Measurements from ENCODE around the gene PLEKHH2.

Gene PLEKHH2

DNA sequence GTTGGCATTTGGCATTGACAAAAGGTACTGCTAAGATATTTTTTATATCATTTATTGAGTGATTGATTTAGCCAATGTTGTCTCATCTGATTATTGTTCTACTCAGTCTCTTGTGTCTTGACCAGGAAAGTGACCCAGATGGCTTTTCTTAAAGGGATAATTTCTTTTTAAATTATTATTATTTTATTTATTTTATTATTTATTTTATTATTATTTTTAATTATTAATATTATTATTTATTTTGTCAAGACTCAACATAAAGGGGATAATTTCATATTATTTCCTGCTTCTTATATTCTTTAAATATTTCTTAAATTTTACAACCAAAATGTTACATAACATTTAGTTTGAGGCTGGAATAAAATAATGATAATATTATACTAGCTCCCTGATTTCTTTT lies 163.8 kb downstream of the PLEKHH2 start:
- DNase-seq (ENCODE audit: insufficient read length, low spot score) (no peak), FAIRE-seq (no peak)

DNA sequence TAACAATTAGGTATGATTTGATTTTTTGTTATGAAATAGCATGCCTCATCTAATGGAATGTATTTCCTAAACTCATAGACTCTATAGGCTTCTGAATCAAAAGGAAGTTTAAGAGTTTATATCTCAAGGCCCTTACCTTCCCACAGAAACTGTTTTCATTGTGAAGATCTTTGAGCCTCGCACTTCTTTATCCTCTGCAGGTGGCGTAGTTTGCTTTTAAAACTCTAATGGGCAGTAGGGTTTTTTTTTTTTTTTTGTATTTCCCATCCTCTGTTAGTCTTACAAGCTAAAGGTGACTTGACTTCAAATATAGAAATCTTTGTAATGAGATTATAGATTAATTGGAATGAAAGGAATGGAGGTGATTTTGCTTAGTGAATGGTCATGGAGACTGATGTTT lies 165.1 kb downstream of the PLEKHH2 start:
- FAIRE-seq (no peak), DNase-seq (ENCODE audit: insufficient read length, low spot score) (no peak)

DNA sequence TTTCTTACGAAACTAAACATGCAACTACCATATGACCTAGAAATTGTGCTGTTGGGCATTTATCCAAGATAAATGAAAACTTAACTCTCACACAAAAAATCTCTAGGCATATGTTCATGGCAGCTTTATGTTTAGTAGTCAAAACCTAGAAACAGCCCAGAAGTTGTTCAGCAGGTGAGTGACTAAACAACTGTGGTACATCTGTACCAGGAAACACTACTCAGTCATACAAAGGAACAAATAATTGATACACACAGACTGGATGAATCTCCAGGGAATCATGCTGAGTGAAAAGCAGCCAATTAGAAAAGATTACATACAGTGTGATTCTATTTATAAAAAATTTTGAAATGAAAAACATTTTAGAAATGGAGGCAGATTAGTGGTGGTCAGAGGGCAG lies 166.1 kb downstream of the PLEKHH2 start:
- DNase-seq (ENCODE audit: insufficient read length, low spot score) (no peak), FAIRE-seq (no peak)

DNA sequence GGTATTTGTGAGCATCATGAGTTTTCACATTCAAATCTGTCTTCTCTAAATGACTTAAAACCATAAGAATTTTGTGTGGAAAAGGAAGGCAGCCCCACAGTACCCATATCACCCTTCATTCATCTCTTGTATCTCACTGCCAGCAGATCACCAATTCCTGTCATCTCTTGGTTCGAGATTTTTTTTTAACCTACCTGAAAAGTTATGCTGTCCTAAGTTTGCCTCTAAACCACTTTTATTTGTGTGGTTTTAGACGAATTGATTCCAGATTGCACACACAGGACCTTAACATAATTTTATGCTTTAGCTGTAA lies 169.6 kb downstream of the PLEKHH2 start:
- FAIRE-seq (no peak), DNase-seq (ENCODE audit: insufficient read length, low spot score) (no peak)

DNA sequence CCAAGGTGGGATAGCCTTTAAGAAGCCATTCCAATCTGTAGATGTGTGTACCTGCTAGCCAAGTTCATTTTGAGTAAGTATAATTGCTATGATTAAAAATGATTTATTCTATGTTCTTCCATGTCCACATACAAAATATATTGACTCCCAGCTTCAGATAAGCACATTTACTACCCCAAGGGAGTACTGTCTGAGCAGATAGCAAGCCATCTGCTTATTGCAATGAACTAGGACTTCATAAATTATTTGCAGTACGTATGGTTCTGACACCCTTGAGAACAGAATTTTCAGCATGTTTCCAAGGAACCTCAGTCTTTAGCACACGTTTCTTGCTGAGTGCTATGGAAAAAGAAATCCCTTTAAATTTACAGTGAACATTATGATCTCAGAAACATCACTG lies 173.4 kb downstream of the PLEKHH2 start:
- FAIRE-seq (no peak), DNase-seq (ENCODE audit: insufficient read length, low spot score) (no peak)

DNA sequence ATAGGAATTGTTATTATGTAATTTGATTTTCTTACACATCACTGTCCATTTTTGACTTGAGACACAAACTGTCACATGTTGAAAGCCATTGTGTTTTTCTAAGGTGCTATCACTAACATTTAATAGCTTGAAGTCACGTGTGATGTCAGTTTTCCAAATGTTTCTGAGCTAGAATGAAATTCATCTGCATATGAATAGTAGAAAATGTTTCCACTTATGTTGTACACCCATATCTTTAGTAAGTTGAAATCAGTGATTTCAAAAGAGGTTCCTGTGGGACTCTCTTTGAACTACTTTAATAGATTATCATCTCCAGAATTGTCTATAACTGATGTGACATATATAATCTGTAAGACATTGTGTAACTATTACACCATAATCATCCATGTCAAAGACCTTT lies 173.8 kb downstream of the PLEKHH2 start:
- FAIRE-seq (peak; percentile 52), DNase-seq (ENCODE audit: insufficient read length, low spot score) (no peak)

DNA sequence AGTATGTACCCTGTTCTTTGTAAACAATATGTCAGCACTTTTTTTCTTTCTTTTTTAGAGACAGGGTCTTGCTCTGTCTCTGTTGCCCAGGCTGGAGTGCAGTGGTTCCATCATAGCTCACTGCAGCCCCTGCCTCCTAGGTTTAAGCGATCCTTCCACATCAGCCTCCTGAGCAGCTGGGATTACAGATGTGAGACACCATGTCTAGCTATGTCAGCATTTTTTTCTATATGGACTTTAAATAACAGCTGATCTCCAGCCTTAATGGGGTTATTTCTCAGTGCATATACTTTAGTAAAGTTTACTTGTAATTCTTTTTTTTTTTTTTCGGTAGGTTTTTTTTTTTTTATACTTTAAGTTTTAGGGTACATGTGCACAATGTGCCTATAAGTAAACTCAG lies 174.9 kb downstream of the PLEKHH2 start:
- FAIRE-seq: no peak
- no peak for DNase-seq (ENCODE audit: insufficient read length, low spot score)

DNA sequence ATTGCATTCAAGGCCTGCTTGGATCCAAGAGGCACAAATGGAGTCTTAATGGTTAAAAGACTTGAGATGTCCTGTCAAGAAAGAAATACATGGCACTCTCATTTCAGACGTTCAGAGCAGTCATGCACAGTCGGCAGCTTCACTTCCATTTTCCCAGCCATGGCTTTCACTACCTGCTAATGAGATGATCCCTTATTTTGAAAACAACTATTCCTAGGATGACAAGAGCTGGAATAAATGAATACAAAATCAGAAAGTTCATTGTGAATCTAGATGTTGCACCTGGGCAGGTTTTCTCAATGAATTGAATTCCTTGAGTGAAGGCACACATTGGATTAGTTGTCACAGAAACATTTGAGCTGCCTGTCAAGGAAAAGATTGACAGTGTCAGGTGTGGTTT lies 175.9 kb downstream of the PLEKHH2 start:
- FAIRE-seq: no peak
- DNase-seq (ENCODE audit: insufficient read length, low spot score): no peak

DNA sequence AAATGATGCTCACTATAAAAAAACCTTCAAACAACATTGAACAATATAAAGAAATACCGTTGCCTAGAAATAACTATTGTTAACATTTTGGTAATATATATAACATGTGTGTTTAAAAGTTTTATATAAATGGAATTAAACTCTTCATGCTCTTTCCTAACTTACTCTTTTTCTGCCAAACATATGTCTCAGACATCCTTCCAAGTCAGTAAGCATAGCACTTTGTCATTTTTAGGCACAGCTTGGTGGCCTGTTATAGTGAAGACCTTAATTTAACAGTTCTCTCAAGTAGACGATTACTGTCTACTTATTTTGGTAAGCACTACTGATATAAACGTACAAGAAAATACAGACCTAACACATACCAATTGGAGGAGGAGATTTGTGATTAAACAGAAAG lies 177.7 kb downstream of the PLEKHH2 start:
- DNase-seq (ENCODE audit: insufficient read length, low spot score) (no peak), FAIRE-seq (no peak)

All from HTR-8/SVneo (cell line).